Smooth muscle cell (in vitro differentiated cells): ENCODE results near the gene TSC22D4. TPM values are rescaled to one million over a fixed set of nuclear protein-coding genes. Genes with fewer than 3 reads are reported as not detected.

Experiments
- DNase-seq: peaks from one replicate; lab custom pipeline; 2025; ENCODE audit not compliant: unreplicated experiment; lab: John Stamatoyannopoulos, UW
- H2AFZ ChIP-seq: fragments of 200-600 bp; sonication (generic); 2 replicates; pipeline ENCODE4 v1.6.0; 2016; ENCODE audit warnings: antibody characterized with exemption, low read depth, mild to moderate bottlenecking
- H3F3A ChIP-seq: fragments of 200-600 bp; sonication (generic); 2 replicates; pipeline ENCODE4 v1.6.0; 2017; ENCODE audit warnings: antibody characterized with exemption, low read depth
- H3K27ac ChIP-seq: fragments of 200-600 bp; sonication (generic); 2 replicates; pipeline ENCODE4 v1.5.1; 2016; ENCODE audit warnings: low read depth, mild to moderate bottlenecking
- H3K27me3 ChIP-seq: fragments of 200-600 bp; sonication (generic); 2 replicates; pipeline ENCODE4 v1.6.1; 2016; ENCODE audit warnings: low read depth, mild to moderate bottlenecking
- H3K36me3 ChIP-seq: fragments of 200-600 bp; sonication (generic); 2 replicates; pipeline ENCODE4 v1.5.1; 2016; ENCODE audit warnings: low read depth
- H3K4me1 ChIP-seq: fragments of 200-600 bp; sonication (generic); 2 replicates; pipeline ENCODE4 v1.5.1; 2016; ENCODE audit warnings: low read depth
- H3K4me2 ChIP-seq: fragments of 200-600 bp; sonication (generic); 2 replicates; pipeline ENCODE4 v1.6.0; 2016; ENCODE audit warnings: mild to moderate bottlenecking
- H3K4me3 ChIP-seq: fragments of 200-600 bp; sonication (generic); 2 replicates; pipeline ENCODE4 v1.5.1; 2016; ENCODE audit warnings: mild to moderate bottlenecking
- H3K79me2 ChIP-seq: fragments of 200-600 bp; sonication (generic); 2 replicates; pipeline ENCODE4 v1.6.0; 2016; ENCODE audit warnings: low read depth, mild to moderate bottlenecking
- H3K9ac ChIP-seq: fragments of 200-600 bp; sonication (generic); 2 replicates; pipeline ENCODE4 v1.6.0; 2016; ENCODE audit warnings: low read depth
- H3K9me3 ChIP-seq: fragments of 200-600 bp; sonication (generic); replicated peaks from 2 replicates; pipeline ENCODE4 v1.5.1; 2016; ENCODE audit warnings: low read depth
- H4K20me1 ChIP-seq: fragments of 200-600 bp; sonication (generic); 2 replicates; pipeline ENCODE4 v1.6.0; 2016; ENCODE audit warnings: low read depth
- WGBS: methylation state at CpG from one replicate; pipeline ENCODE4 v1.1.7; 2016; ENCODE audit warnings: low lambda C conversion rate; 5-methylcytosine and 5-hydroxymethylcytosine counted together
- polyA plus RNA-seq: library from polyadenylated mRNA; unstranded; fragments of >200 nt; fragmentation: Nextera tagmentation; extraction: Ambion mirVana; gene quantifications from 2 replicates; pipeline ENCODE4 v1.2.1, GENCODE V29; 2016
- total RNA-seq: library from RNA; depleted of rRNA; stranded (reverse); fragments of >200 nt; gene quantifications from 2 replicates; pipeline ENCODE4 v1.2.3, GENCODE V29; 2014
- TF ChIP-seq, protein P1 (sequence below): fragments of 200-600 bp; sonication (generic); IDR thresholded peaks from 2 replicates; pipeline ENCODE4 v1.5.1; 2017; ENCODE audit warnings: borderline replicate concordance, mild to moderate bottlenecking, antibody characterized with exemption; ENCODE audit not compliant: insufficient read depth, poor library complexity, severe bottlenecking

The TSC22D4 gene
- total and polyA plus RNA-seq, 2 experiments from 2014 or later: 20.0 to 51.1 TPM

DNA sequence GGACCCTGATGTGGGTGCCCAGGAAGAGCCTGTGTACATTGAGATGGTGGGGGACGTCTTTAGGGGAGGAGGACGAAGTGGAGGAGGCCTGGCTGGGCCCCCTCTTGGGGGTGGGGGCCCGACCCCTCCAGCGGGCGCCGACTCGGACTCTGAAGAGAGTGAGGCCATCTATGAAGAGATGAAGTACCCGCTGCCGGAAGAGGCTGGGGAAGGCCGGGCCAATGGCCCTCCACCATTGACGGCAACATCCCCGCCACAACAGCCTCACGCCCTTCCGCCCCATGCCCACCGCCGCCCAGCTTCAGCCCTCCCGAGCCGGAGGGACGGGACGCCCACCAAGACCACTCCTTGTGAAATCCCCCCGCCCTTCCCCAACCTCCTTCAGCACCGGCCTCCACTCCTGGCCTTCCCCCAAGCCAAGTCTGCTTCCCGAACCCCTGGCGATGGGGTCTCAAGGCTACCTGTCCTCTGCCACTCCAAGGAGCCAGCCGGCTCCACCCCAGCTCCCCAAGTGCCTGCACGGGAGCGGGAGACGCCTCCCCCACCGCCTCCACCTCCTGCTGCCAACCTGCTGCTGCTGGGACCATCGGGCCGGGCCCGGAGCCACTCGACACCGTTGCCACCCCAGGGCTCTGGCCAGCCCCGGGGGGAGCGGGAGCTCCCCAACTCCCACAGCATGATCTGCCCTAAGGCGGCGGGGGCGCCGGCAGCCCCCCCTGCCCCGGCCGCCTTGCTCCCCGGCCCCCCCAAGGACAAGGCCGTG lies 9.5 kb upstream of the TSC22D4 start:
- Histone ChIP-seq H3K27me3 (peaks cover 4% of the 10 kb centered on the region), H3K4me3 (no peak overlapping the region), H4K20me1 (no peaks in the 10 kb centered on the region), H2AFZ (no peak overlapping the region), H3K4me1 (peaks cover 11% of the 10 kb centered on the region), H3K36me3 (no peaks in the 10 kb centered on the region), H3K27ac (no peak overlapping the region), H3K9me3 (no peaks in the 10 kb centered on the region), H3K4me2 (no peak overlapping the region), H3K79me2 (no peaks in the 10 kb centered on the region), H3K9ac (no peak overlapping the region), H3F3A (no peaks in the 10 kb centered on the region)
- TF ChIP-seq, protein P1, sequence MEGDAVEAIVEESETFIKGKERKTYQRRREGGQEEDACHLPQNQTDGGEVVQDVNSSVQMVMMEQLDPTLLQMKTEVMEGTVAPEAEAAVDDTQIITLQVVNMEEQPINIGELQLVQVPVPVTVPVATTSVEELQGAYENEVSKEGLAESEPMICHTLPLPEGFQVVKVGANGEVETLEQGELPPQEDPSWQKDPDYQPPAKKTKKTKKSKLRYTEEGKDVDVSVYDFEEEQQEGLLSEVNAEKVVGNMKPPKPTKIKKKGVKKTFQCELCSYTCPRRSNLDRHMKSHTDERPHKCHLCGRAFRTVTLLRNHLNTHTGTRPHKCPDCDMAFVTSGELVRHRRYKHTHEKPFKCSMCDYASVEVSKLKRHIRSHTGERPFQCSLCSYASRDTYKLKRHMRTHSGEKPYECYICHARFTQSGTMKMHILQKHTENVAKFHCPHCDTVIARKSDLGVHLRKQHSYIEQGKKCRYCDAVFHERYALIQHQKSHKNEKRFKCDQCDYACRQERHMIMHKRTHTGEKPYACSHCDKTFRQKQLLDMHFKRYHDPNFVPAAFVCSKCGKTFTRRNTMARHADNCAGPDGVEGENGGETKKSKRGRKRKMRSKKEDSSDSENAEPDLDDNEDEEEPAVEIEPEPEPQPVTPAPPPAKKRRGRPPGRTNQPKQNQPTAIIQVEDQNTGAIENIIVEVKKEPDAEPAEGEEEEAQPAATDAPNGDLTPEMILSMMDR: no peak
- 97% methylated on average over 38 of the region's 44 CpGs for WGBS
- no peak for DNase-seq

DNA sequence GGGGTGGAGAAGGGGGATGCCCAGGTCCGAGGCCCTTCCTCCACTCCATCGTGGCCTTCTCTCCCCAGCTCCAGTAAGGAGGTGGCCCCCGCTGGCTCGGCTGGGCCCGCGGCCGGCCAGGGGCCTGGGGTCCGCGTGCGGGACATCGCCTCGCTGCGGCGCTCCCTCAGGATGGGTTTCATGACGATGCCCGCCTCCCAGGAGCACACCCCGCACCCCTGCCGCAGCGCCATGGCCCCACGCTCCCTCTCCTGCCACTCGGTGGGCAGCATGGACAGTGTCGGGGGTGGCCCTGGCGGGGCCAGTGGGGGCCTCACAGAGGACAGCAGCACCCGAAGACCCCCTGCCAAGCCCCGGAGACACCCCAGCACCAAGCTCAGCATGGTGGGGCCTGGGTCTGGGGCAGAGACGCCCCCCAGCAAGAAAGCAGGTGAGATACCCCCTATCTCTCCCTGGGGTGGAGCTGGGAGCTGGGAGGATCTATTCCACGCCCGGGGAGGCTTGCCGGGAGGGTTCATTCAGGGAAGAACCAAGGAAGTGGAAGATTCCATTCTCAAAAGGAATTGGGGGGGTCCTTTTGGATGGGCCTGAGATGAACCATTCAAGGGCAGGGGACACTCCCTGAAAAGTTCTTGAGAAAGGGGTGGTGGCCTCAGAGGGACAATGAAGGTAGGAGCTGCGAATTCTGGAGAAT lies 7.9 kb upstream of the TSC22D4 start:
- TF ChIP-seq, protein P1: no peak
- Histone ChIP-seq H3K79me2 (no peaks in the 10 kb centered on the region), H4K20me1 (no peaks in the 10 kb centered on the region), H3K36me3 (no peaks in the 10 kb centered on the region), H3K4me2 (no peak overlapping the region), H2AFZ (no peak overlapping the region), H3K27me3 (no peaks in the 10 kb centered on the region), H3K4me1 (peaks cover 8% of the 10 kb centered on the region), H3K9me3 (no peaks in the 10 kb centered on the region), H3K4me3 (no peak overlapping the region), H3F3A (no peaks in the 10 kb centered on the region), H3K27ac (no peak overlapping the region), H3K9ac (no peak overlapping the region)
- WGBS: 84% methylated on average over 14 of the region's 30 CpGs
- no peak for DNase-seq

DNA sequence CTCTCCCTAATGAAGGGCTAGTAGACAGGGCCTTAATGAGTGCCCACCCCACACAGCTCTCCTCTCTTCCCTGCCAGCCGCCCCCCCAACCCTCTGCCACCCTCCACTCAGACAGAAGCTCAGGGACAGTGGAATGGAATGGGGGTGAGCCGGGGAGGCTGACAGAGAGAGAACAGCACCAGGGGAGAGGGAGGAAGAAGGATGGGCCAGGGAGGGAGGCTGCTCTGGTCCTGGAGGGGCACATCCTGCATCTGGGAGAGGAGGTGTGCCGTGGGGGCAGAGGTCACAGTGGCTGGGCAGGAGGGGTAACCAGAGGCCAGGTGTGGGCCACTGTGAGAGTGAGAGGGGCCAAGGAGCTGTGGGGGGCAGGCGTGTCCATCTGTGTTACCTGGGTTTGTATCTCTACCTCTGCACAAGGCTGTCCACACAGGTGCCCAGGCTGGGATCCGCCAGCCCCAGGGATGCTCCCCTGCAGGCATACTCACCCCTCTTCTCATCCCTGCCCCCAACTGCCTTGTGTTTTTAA lies 7.2 kb upstream of the TSC22D4 start:
- Histone ChIP-seq H3K4me3 (no peak overlapping the region), H4K20me1 (no peaks in the 10 kb centered on the region), H3K4me2 (no peak overlapping the region), H3K4me1 (peaks cover 8% of the 10 kb centered on the region), H3K36me3 (no peaks in the 10 kb centered on the region), H3K27me3 (no peaks in the 10 kb centered on the region), H2AFZ (no peak overlapping the region), H3K9ac (no peak overlapping the region), H3K79me2 (no peaks in the 10 kb centered on the region), H3K9me3 (no peaks in the 10 kb centered on the region), H3K27ac (no peak overlapping the region), H3F3A (no peaks in the 10 kb centered on the region)
- 98% methylated on average over 5 of the region's 5 CpGs for WGBS
- TF ChIP-seq, protein P1: no peak
- DNase-seq: no peak
